ENCODE results near the gene ZDHHC23. TPM values are rescaled to one million over a fixed set of nuclear protein-coding genes. Genes with fewer than 3 reads are reported as not detected.

ZDHHC23 gene
- total RNA-seq: 2.0 and 3.3 TPM in 2 replicates

DNA sequence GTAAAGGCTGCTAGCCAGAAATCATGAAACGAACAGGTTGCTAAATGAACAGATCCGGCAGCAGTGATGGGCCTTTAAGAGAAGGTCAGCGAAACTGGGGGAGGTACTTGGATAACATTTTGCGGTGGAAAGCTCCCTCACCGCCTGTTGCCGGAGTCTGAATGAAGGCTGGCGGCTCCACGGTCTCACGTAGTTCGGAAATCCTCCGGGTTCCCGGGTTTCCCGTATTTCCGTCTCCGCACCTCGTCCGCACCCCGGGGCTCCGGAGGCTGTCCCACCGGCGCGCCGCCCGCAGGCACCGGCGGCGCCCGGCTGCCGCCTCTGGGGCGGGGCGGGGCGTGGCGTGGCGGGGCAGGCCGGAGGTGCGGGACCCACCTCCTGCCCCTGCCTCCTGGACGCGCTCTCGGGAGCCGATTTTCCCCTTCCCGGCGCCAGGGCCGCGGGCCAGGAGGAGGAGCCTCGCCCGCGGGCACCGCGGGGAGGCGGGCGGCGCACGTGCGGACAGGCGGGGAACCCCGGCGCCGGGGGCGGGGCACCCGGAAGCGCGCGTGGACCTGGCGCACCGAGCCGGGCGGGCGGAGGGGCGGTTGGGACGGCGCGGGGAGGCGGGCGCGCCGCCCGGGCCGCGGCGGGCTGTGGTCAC, at the start of gene ZDHHC23:
ZDHHC23 (plus strand) TSS at position 642 of the 643 bp plus-strand sequence. CDS start 790 bp downstream, outside the sequence.

Other genes starting within 250 kb of the ZDHHC23 start
- gene NAA50, start 201.8 kb upstream of the ZDHHC23 start, total RNA-seq: 171 and 216 TPM in 2 replicates
- 78.7 and 86.9 TPM in 2 replicates for gene ATP6V1A, start 201.0 kb upstream of the ZDHHC23 start, total RNA-seq
- 18.3 and 20.1 TPM in 2 replicates for gene GRAMD1C, start 109.2 kb upstream of the ZDHHC23 start, total RNA-seq
- gene CCDC191, start 108.5 kb downstream of the ZDHHC23 start, total RNA-seq: 0.44 and 0.80 TPM in 2 replicates
- 22.3 and 22.8 TPM in 2 replicates for gene QTRT2, start 108.7 kb downstream of the ZDHHC23 start, total RNA-seq
- not detected in 2 replicates for gene DRD3, start 231.0 kb downstream of the ZDHHC23 start, total RNA-seq